Endodermal cell (in vitro differentiated cells): ENCODE results near the gene PIGW. TPM values are rescaled to one million over a fixed set of nuclear protein-coding genes. Genes with fewer than 3 reads are reported as not detected.

Experiments used
- DNase-seq: peaks from one replicate; pipeline ENCODE4 v3.0.0-alpha.2; 2017
- H3K27ac ChIP-seq: 2 replicates; pipeline ENCODE4 v1.5.1; 2013; ENCODE audit warnings: mild to moderate bottlenecking, low read depth, low read length, moderate library complexity
- H3K27me3 ChIP-seq: 2 replicates; pipeline ENCODE4 v1.6.1; 2013; ENCODE audit warnings: mild to moderate bottlenecking, low read length, moderate library complexity; ENCODE audit not compliant: insufficient read depth, control insufficient read depth, poor library complexity, severe bottlenecking
- H3K36me3 ChIP-seq: 2 replicates; pipeline ENCODE4 v1.7.0; 2013; ENCODE audit warnings: mild to moderate bottlenecking, low read length, moderate library complexity; ENCODE audit not compliant: control insufficient read depth, insufficient read depth
- H3K4me1 ChIP-seq: one replicate; pipeline ENCODE4 v1.7.0; 2013; ENCODE audit warnings: low read length; ENCODE audit not compliant: control insufficient read depth, insufficient read depth
- H3K4me3 ChIP-seq: 2 replicates; pipeline ENCODE4 v1.5.1; 2013; ENCODE audit warnings: mild to moderate bottlenecking, low read length, moderate library complexity
- H3K9ac ChIP-seq: 2 replicates; pipeline ENCODE4 v1.6.1; 2013; ENCODE audit warnings: mild to moderate bottlenecking, low read length, moderate library complexity; ENCODE audit not compliant: poor library complexity, severe bottlenecking; ENCODE audit errors: extremely low read depth
- H3K9me3 ChIP-seq: 2 replicates; pipeline ENCODE4 v1.6.1; 2013; ENCODE audit warnings: mild to moderate bottlenecking, low read length, moderate library complexity; ENCODE audit not compliant: control insufficient read depth
- H3K27ac Mint-ChIP-seq: 2 replicates; pipeline ENCODE4 v1.8.0; 2020; ENCODE audit warnings: mixed read lengths
- H3K27me3 Mint-ChIP-seq: 2 replicates; pipeline ENCODE4 v1.8.0; 2021; ENCODE audit warnings: mild to moderate bottlenecking, mixed read lengths; ENCODE audit not compliant: insufficient read depth
- H3K36me3 Mint-ChIP-seq: 2 replicates; pipeline ENCODE4 v1.8.0; 2020; ENCODE audit warnings: low read depth, mixed read lengths
- H3K4me1 Mint-ChIP-seq: 2 replicates; pipeline ENCODE4 v1.8.0; 2020; ENCODE audit warnings: mixed read lengths
- H3K4me3 Mint-ChIP-seq: 2 replicates; pipeline ENCODE4 v1.8.0; 2020; ENCODE audit warnings: mild to moderate bottlenecking, moderate library complexity, mixed read lengths
- H3K9me3 Mint-ChIP-seq: 2 replicates; pipeline ENCODE4 v1.8.0; 2020; ENCODE audit warnings: mild to moderate bottlenecking, mixed read lengths
- WGBS, 2 experiments: methylation state at CpG; one replicate each; pipeline versions ENCODE4 v1.1.5 to v1.1.7; 2013; ENCODE audit warnings: missing lambda C conversion rate in 2 of 2, mixed read lengths in 1 of 2; ENCODE audit not compliant: insufficient coverage in 1 of 2, insufficient read length in 1 of 2; 5-methylcytosine and 5-hydroxymethylcytosine counted together
- total RNA-seq, 2 donors: library from RNA; stranded (reverse); fragmentation: NEBNext Ultra II Directional in 1 of 2; extraction: Animal tissue kit (Norgen Biotek cat#: 25700) in 1 of 2; gene quantifications; 2 replicates in 1 of 2; 3 replicates in 1 of 2; pipeline ENCODE4 v1.2.1, GENCODE V29; 2021
- TF ChIP-seq, protein P1 (sequence below): fragments of 200-600 bp; sonication (generic); conservative IDR thresholded peaks from 2 replicates; pipeline ENCODE4 v1.5.0; 2021; ENCODE audit warnings: antibody characterized with exemption, mild to moderate bottlenecking

The PIGW gene
- total RNA-seq, 2 donors from 2014 or later: 10.8 to 16.6 TPM

GRCh38 chr17:36529121-36529520 lies 5.7 kb upstream of the PIGW start:
- H3K4me3 Mint-ChIP-seq: no peak overlapping the region
- Histone ChIP-seq H3K27me3 (no peaks in the 10 kb centered on the region), H3K36me3 (peaks cover 88% of the 10 kb centered on the region)

DNA sequence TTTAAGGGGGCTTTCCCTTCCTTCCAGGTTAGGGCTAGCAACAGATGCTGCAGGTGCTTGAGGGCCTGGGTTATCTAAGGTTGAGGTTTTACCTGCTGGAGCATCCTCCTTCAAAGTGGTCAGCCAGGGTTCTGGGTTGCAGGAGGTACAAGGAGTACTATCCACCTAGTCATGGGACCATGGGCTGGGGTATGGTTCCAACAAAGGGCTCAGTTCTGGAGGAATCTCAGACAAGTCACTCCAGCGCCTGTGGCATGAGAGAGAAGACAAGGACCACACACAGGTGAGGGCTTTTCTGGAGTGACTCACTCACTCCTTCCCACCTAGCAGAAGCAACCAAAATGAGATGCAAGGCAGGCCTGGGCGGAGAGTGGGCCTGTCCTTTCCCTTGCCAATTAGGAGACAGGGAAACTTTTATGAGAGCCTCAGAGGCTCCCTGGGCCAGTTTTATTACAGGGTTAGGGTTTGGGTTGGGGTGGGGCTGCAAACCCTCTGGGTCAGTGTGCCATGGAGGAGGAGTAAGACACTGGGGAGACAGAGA lies 2.3 kb upstream of the PIGW start:
- WGBS, 2 experiments: 91 to 95% methylated on average over 1 to 2 of the region's 2 CpGs
- Histone ChIP-seq H3K27me3 (no peaks in the 10 kb centered on the region), H3K4me3 (no peak overlapping the region), H3K9ac (no peak overlapping the region), H3K27ac (no peak overlapping the region), H3K9me3 (no peaks in the 10 kb centered on the region), H3K36me3 (peaks cover 64% of the 10 kb centered on the region), H3K4me1 (peaks cover 7% of the 10 kb centered on the region)
- TF ChIP-seq, protein P1, sequence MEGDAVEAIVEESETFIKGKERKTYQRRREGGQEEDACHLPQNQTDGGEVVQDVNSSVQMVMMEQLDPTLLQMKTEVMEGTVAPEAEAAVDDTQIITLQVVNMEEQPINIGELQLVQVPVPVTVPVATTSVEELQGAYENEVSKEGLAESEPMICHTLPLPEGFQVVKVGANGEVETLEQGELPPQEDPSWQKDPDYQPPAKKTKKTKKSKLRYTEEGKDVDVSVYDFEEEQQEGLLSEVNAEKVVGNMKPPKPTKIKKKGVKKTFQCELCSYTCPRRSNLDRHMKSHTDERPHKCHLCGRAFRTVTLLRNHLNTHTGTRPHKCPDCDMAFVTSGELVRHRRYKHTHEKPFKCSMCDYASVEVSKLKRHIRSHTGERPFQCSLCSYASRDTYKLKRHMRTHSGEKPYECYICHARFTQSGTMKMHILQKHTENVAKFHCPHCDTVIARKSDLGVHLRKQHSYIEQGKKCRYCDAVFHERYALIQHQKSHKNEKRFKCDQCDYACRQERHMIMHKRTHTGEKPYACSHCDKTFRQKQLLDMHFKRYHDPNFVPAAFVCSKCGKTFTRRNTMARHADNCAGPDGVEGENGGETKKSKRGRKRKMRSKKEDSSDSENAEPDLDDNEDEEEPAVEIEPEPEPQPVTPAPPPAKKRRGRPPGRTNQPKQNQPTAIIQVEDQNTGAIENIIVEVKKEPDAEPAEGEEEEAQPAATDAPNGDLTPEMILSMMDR: no peak
- no peak overlapping the region for H3K27ac Mint-ChIP-seq
- peaks cover 49% of the 10 kb centered on the region for H3K36me3 Mint-ChIP-seq
- H3K9me3 Mint-ChIP-seq: no peaks in the 10 kb centered on the region
- DNase-seq: no peak
- H3K4me3 Mint-ChIP-seq: no peak overlapping the region
- peaks cover 4% of the 10 kb centered on the region for H3K4me1 Mint-ChIP-seq
- H3K27me3 Mint-ChIP-seq: no peaks in the 10 kb centered on the region

More at GRCh38 chr17:36529121-36529520, 5.7 kb upstream of the PIGW start:
- H3K9ac ChIP-seq: no peak overlapping the region
- TF ChIP-seq, protein P1: no peak
- no peak overlapping the region for H3K4me3 ChIP-seq
- no peaks in the 10 kb centered on the region for H3K27me3 Mint-ChIP-seq
- H3K27ac Mint-ChIP-seq: no peak overlapping the region
- no peaks in the 10 kb centered on the region for H3K9me3 Mint-ChIP-seq
- DNase-seq: no peak
- peaks cover 67% of the 10 kb centered on the region for H3K36me3 Mint-ChIP-seq
- no peak overlapping the region for H3K27ac ChIP-seq
- H3K9me3 ChIP-seq: no peaks in the 10 kb centered on the region
- peaks cover 4% of the 10 kb centered on the region for H3K4me1 Mint-ChIP-seq
- peaks cover 7% of the 10 kb centered on the region for H3K4me1 ChIP-seq

DNA sequence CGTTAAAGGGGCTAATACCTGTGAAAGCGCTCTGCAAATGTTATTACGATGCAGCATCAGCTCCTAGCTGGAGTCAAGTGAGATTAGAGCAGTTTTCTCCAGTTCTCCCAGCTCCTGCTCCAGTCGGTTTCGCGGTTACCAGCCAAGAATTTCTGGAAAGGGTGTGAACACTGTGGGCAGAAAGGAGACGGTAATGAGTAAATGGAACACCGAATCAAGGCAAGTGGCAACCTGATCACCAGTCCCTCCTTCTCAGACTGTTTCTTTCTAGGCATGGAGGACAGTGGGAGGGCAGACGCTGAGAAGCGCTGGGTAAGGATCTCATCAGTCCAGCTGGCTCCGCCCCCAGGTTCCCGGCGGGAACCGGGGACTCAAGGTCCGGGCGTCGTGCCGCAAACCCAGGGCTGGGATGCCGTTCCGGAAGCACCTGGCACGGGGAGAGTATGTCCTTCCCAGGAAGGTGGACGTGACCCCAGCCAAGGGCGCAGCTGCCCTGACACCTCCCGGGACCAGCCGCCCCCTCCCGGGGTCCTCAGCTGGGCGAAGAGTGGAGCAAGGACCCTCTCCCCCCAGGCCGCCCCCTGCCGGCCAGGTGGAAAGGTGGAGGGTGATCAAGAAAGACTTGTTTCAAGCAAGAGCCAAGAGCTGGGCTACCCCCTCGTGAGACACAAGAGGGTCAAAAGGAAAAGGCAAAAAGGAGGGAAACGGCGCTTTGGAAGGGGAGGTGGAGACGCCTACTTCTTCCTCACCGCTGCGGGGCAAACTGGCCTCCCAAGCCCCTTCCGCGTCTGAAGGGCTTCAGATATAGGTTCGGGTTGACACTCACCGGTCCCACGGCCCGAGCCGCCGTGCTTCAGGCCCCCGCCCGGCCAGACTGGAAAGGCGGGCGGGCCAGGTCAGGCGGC lies 600 bp upstream of the PIGW start:
- no peaks in the 10 kb centered on the region for H3K27me3 ChIP-seq
- Mint-ChIP-seq H3K4me3 (peak overlapping the region; percentile 88), H3K27ac (peak overlapping the region; percentile 99), H3K36me3 (peaks cover 48% of the 10 kb centered on the region), H3K9me3 (no peaks in the 10 kb centered on the region), H3K4me1 (peaks cover 4% of the 10 kb centered on the region), H3K27me3 (no peaks in the 10 kb centered on the region)
- DNase-seq: peak; percentile 94
- peak overlapping the region; percentile 93 for H3K27ac ChIP-seq
- H3K36me3 ChIP-seq: peaks cover 60% of the 10 kb centered on the region
- 8 to 21% methylated on average over 18 to 48 of the region's 48 CpGs for WGBS, 2 experiments
- TF ChIP-seq, protein P1: peak; percentile 92
- H3K9ac ChIP-seq: peak overlapping the region; percentile 91
- peaks cover 7% of the 10 kb centered on the region for H3K4me1 ChIP-seq
- peak overlapping the region; percentile 92 for H3K4me3 ChIP-seq
- H3K9me3 ChIP-seq: no peaks in the 10 kb centered on the region
